NCI-H2171 treated with DMSO at 0.1 percent for 48 hours (cell line): ENCODE results near the gene FCHO1.

ENCODE experiments used
- DNase-seq: peaks from one replicate; lab custom pipeline; 2025; lab: John Stamatoyannopoulos, UW

Gene FCHO1

DNA sequence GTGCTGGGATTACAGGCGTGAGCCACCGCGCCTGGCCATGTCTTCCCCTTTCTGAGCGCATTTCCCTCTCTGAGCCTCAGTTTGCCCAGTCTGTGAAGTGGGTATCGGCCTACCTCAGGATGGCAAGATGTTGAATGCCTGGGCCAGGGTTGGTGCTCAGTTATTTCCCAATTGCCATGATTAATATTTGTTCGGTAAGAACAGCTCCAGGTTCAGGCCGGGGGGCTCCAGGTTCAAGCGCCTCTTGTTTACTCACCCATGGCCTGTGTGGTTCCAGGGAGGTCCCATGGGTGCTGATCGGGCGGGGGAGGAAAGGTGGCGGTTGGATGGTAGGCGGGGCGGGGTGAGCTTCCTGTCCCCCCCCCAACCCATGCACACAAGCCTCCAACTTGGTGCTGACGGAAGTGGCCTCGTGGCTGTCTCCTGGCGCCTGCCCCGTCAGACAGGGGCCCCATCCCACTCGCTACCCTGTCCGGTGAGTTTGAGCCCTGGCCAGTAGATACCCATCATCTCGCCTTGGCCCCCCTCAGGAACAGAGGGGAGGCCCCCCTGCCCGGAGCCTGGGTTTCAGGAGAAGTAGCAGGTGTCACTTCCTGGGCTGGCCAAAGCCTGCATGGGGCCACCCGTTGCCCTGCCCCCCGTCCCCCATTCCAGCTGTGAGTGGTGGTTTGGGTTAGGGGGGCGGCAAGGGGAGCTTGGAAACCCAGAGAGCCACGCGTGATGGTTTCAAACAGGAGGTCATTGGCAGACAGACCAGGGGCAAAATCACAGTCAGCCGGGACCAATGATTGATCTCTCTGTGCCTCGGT lies at the start of gene FCHO1:
TSS of gene FCHO1 (plus strand) at position 375 of the 809 bp plus-strand sequence. CDS start 3,688 bp downstream, outside the sequence.
- DNase-seq: no peak

DNA sequence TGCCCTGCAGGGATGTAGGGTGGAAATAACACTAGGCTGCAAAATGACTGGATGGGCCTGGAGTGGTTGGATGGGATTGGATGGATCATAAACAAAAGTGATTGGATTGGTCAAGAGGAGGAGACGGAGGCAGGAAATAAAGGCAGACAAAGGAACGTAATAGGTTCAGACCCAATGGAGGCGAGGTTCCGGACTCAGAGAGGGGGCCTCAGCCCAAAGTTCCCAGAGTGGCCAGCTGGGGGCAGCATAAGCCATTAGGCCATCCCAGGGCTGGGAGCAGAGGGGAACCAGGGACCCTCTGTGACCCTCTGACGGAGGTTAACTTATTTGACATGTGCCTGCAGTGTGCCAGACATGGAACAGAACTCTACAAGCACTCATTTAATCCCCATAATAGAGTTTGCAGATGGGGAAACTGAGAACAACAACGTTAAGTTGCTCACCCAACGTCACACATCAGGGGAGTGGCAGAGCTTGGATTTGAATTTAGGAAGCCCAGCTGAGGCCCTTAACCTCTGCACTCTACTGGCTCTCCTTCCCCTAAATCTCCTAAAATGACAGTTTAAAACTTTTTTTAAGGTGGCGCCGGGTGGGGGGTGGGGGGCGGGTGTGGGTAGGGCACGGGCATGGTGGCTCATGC lies 47.3 kb upstream of the FCHO1 start:
- no peak for DNase-seq

- DNase-seq: no peak
These were observed 44.5 kb upstream of the FCHO1 start for GRCh38 chr19:17706750-17707181.

DNA sequence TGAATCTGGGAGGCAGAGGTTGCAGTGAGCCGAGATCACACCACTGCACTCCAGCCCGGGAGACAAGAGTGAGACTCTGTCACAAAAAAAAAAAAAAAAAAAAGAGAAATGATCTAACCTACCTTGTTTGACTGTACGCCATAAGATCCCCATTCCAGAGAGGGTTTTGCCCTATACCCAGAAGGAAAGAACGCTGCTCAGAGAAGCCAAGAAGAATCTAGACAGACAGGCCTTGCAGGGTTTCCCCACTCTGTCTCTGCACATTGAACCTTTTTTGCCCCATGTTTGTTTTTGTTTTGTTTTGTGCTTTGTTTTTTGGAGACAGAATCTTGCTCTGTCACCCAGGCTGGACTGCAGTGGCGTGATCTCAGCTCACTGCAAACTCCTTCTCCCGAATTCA lies 39.4 kb upstream of the FCHO1 start:
- no peak for DNase-seq

- DNase-seq: no peak
These were observed 34.9 kb upstream of the FCHO1 start for GRCh38 chr19:17716309-17716929.

DNA sequence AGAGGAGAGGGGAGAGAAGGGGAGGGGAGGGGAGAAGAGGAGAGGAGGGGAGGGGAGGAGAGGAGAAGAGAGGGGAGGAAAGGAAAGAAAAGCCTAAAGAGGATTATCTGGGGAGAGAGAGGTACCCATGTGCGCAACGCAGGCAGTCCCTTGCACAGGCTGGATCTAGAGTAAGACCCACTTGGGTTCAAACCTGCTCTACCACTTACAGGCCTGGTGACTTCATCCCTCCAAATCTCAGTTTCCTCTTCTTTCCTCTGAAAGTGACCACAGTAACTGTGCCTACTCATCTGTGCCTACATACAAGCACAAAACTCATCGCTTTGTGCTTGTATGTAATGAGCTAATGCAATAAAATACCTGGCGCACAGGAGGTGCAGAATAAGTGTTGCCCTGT lies 32.7 kb upstream of the FCHO1 start:
- DNase-seq: no peak

DNA sequence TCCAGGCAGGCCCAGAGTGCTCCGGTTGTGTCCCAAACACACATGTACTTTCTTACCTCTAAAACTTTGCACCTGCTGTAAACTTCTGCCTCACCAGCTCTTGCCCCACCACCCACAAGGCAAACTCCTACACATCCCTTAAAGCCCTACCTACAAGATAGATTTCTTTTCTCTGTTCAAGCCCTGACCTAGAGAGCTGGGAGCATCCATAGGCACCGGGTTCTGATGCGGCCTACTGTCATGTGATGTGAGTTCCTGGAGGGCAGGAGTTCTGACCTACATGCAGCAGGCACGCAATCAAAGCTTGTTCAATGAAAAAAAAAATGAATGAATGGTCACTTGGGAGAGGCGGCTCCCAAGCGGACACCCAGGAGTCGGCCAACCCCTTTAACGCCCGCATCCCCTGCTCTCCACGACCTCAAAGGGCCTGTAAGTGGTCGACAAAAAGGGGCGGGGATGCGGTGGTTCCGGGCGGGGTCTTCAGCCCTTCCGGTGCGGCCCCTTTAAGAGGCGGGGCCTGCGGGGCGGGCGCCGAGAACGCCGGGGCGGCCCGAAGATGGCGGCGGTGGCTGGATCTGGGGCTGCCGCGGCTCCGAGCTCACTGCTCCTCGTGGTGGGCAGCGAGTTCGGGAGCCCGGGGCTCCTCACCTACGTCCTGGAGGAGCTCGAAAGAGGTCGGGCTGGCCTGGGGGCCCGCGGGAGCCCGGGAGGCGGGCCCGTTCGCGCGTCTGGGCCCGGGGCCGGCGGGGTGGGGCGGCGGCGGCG lies 32.1 kb upstream of the FCHO1 start, which contains the start of gene MAP1S:
TSS of gene MAP1S (plus strand) at position 534 of the 765 bp plus-strand sequence. CDS start at position 557, 23 bp downstream.
- DNase-seq: peak; percentile 70

DNA sequence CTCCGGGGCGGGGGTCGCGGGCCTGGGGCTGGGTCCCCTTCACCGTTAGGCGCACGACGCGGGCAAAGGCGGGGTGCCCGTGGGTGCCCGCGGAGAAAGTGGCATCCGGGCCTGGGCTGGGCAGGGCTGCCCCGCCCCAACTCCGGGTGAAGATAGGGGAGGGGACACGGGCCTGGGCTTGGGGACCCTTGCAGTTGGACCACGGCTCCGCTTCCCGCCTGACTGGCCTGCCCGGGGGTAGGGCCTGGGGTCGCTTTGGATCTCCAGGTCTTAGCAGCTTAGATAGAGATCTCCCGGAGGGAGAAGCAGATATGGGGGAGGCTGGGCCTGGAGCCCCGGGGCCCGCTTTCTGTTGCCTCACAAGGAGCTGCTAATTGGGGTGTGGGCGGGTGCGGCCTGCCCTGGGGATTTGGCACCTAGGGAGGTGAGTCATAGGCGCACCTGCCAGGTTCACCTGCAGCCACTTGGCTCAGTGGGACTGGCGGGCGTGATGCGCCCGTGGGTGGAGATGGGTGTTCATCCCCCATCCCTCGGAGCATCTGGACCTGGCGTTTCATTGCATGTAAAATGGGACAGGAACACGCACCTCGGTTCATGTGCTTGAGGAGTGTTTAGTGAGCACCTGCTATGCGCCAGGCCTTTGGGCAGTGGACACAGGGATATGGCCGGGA lies 31.4 kb upstream of the FCHO1 start:
- DNase-seq: peak; percentile 26

DNA sequence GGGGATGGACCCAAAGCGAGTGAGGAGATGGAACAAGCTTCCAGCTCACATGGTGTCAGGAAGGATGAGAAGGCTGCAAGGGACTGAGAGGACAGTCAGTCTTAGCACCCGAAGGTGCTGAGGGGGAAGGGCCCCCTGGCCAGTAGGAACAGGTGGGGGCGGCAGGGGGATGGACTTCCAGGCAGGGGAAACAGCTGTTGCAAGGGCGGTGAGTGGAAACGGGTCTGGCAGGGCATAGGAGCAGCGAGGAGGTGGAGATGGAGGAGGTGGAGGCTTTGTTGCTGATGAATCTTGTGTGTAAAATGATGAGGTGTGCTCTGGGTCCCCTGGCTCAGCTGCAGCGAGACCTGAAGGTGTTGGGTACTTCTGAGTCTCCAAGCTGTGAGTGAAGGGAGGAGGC lies 30.8 kb upstream of the FCHO1 start:
- no peak for DNase-seq

GRCh38 chr19:17721111-17721628 lies 30.1 kb upstream of the FCHO1 start:
- DNase-seq: no peak

- no peak for DNase-seq
These were observed 29.5 kb upstream of the FCHO1 start for GRCh38 chr19:17721821-17722220.

DNA sequence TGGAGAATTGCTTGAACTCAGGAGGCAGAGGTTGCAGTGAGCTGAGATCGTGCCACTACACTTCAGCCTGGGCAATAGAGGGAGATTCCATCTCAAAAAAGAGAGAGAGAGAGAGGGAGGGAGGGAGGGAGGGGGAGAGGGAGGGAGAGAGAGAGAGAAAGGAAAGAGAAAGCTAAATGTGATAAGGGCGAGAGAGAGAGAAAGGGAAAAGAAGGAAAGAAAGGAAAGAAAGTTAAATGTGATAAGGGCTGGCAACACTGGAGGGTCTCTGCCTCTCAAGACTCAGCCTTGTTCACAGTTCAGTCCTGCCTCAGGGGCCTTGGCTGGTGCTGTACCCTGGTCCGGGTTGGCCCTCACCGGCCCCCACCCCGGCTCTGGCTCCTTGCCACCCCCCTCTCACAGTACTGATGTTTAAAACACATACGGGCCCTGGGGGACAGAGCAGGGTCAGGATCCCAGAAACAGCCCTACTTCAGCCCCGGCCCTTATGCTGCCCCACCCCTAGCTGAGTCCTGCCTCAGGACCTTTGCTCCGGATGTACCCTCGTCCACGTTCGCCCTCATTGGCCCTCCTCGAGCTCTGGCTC lies 28.5 kb upstream of the FCHO1 start:
- DNase-seq: no peak

DNA sequence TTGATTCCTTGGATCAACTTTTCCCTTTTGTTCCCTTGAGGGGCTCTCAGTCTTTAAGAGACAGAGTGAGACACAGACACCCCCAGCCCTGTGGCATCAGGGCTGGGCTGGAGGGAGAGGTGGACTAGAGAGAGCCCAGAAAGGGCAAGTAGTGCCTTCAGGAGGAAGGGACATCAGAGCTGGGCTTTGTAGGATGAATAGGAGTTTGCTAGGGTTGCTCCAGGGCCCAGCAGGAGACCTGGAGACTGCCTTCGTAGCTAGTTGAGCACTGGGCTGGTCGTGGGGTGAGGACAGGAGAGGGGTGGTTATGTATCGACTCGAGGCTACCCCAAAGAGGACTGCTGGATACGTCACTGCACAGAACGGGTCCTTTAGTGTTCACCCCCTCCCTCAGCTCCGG lies 26.6 kb upstream of the FCHO1 start:
- DNase-seq: no peak

DNA sequence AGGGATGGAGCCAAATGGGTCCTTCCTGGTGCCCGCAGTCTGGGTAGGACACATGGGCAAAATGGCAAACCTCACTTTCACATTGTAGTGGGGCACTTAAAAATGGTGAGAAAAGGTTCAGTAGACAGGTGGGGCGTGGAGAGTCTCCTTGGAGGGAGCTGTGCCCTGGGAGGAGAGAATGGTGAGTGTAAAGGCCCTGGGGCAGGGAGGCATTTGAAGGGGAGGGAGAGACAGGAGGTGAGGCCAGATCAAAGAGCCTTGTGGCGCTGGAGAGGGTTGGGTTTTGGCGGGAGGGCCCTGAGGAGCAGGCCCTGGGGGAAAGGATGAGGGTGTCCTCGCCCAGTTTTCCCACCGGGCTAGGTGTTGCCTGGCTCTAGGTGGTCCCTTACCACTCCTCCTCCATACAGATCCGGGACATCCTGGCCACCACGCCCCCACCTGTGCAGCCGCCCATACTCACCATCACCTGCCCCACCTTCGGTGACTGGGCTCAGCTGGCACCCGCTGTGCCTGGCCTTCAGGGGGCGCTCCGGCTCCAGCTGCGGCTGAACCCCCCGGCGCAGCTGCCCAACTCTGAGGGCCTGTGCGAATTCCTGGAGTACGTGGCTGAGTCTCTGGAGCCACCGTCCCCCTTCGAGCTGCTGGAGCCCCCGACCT lies 25.7 kb upstream of the FCHO1 start:
- DNase-seq: no peak

DNA sequence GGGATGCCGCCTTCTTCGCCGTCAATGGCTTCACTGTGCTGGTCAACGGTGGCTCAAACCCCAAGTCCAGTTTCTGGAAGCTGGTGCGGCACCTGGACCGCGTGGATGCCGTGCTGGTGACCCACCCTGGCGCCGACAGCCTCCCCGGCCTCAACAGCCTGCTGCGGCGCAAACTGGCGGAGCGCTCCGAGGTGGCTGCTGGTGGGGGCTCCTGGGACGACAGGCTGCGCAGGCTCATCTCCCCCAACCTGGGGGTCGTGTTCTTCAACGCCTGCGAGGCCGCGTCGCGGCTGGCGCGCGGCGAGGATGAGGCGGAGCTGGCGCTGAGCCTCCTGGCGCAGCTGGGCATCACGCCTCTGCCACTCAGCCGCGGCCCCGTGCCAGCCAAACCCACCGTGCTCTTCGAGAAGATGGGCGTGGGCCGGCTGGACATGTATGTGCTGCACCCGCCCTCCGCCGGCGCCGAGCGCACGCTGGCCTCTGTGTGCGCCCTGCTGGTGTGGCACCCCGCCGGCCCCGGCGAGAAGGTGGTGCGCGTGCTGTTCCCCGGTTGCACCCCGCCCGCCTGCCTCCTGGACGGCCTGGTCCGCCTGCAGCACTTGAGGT lies 25.0 kb upstream of the FCHO1 start:
- no peak for DNase-seq

DNA sequence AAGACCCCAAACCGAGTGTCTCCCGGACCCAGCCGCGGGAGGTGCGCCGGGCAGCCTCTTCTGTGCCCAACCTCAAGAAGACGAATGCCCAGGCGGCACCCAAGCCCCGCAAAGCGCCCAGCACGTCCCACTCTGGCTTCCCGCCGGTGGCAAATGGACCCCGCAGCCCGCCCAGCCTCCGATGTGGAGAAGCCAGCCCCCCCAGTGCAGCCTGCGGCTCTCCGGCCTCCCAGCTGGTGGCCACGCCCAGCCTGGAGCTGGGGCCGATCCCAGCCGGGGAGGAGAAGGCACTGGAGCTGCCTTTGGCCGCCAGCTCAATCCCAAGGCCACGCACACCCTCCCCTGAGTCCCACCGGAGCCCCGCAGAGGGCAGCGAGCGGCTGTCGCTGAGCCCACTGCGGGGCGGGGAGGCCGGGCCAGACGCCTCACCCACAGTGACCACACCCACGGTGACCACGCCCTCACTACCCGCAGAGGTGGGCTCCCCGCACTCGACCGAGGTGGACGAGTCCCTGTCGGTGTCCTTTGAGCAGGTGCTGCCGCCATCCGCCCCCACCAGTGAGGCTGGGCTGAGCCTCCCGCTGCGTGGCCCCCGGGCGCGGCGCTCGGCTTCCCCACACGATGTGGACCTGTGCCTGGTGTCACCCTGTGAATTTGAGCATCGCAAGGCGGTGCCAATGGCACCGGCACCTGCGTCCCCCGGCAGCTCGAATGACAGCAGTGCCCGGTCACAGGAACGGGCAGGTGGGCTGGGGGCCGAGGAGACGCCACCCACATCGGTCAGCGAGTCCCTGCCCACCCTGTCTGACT lies 24.1 kb upstream of the FCHO1 start:
- DNase-seq: no peak

DNA sequence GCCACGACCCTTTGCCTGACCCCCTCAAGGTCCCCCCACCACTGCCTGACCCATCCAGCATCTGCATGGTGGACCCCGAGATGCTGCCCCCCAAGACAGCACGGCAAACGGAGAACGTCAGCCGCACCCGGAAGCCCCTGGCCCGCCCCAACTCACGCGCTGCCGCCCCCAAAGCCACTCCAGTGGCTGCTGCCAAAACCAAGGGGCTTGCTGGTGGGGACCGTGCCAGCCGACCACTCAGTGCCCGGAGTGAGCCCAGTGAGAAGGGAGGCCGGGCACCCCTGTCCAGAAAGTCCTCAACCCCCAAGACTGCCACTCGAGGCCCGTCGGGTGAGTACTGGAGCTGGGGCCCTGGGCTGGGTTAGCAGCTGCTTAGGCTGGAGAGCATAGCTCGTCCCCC lies 23.4 kb upstream of the FCHO1 start:
- no peak for DNase-seq

DNA sequence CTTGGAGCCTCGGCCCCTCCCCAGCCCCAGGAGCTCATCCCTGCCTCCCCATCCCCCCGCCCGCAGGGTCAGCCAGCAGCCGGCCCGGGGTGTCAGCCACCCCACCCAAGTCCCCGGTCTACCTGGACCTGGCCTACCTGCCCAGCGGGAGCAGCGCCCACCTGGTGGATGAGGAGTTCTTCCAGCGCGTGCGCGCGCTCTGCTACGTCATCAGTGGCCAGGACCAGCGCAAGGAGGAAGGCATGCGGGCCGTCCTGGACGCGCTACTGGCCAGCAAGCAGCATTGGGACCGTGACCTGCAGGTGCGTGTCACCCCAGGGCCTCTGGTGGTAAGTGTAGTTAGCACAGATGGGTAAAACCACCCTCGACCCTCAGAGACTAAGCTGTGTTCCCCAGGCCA lies 18.1 kb upstream of the FCHO1 start:
- DNase-seq: no peak

- no peak for DNase-seq
These were observed 17.1 kb upstream of the FCHO1 start for GRCh38 chr19:17734146-17734545.
